ENCODE measurements around the gene PDCD7. TPM values are rescaled to one million over a fixed set of nuclear protein-coding genes. Genes with fewer than 3 reads are reported as not detected.
"Not testable (repeated sequence)": the region's sequence is repeated elsewhere in the genome, so short reads cannot be mapped to it uniquely, and the experiment has no call there.

Gene PDCD7
- total RNA-seq, 1 donor from 2014 or later, result 22.3 TPM

DNA sequence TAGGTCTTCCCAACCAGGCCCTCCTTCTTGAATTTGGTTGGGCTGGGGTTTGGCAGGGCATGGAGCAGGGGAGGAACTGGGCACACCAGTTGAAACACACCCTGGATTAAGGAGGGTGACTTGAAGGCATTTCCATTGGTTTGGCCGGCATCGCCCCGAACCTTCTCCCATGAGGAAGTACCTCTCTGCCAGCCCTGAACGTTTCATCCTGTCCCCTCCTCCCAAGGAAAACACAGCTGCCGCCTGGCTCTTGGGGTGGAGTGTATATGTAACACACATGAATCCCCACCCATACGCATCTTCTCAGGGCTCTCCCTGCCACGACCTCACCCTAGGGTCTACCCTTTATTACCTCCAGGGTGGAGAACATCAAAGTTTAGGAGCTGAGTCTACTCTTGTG, 33.2 kb downstream of the PDCD7 start:
- H3K4me1 Mint-ChIP-seq (ENCODE audit: unreplicated experiment), result peaks cover 21% of the 10 kb centered on the region
- H3K27me3 Mint-ChIP-seq (ENCODE audit: unreplicated experiment), result no peaks in the 10 kb centered on the region
- no peak overlapping the region for H3K4me3 Mint-ChIP-seq (ENCODE audit: unreplicated experiment)
- DNase-seq (ENCODE audit: extremely low spot score, unreplicated experiment), result no peak
- TF ChIP-seq, protein P1, sequence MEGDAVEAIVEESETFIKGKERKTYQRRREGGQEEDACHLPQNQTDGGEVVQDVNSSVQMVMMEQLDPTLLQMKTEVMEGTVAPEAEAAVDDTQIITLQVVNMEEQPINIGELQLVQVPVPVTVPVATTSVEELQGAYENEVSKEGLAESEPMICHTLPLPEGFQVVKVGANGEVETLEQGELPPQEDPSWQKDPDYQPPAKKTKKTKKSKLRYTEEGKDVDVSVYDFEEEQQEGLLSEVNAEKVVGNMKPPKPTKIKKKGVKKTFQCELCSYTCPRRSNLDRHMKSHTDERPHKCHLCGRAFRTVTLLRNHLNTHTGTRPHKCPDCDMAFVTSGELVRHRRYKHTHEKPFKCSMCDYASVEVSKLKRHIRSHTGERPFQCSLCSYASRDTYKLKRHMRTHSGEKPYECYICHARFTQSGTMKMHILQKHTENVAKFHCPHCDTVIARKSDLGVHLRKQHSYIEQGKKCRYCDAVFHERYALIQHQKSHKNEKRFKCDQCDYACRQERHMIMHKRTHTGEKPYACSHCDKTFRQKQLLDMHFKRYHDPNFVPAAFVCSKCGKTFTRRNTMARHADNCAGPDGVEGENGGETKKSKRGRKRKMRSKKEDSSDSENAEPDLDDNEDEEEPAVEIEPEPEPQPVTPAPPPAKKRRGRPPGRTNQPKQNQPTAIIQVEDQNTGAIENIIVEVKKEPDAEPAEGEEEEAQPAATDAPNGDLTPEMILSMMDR (IDR thresholded peaks at IDR 0.05), result no peak
- no peak overlapping the region for H3K27ac Mint-ChIP-seq (ENCODE audit: unreplicated experiment)
- H3K36me3 Mint-ChIP-seq (ENCODE audit: unreplicated experiment), result peaks cover 42% of the 10 kb centered on the region
- H3K9me3 Mint-ChIP-seq (ENCODE audit: unreplicated experiment), result no peaks in the 10 kb centered on the region

DNA sequence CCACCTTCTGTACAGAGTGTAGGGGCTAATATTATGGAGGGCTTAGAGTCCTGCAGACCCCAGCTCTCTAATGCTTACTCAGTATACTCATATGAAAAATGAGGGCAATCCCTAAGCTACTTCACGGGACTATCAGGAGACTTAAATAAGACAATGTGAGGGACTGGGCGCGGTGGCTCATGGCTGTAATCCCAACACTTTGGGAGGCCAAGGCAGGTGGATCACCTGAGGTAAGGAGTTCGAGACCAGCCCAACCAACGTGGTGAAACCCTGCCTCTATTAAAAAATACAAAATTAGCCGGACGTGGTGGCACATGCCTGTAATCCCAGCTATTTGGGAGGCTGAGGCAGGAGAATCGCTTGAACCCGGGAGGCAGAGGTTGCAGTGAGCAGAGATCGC, 33.8 kb downstream of the PDCD7 start:
- H3K27me3 Mint-ChIP-seq (ENCODE audit: unreplicated experiment); H3K9me3 Mint-ChIP-seq (ENCODE audit: unreplicated experiment); DNase-seq (ENCODE audit: extremely low spot score, unreplicated experiment); H3K4me3 Mint-ChIP-seq (ENCODE audit: unreplicated experiment); H3K27ac Mint-ChIP-seq (ENCODE audit: unreplicated experiment): not testable (repeated sequence)
- peaks cover 36% of the 10 kb centered on the region for H3K36me3 Mint-ChIP-seq (ENCODE audit: unreplicated experiment)
- peaks cover 24% of the 10 kb centered on the region for H3K4me1 Mint-ChIP-seq (ENCODE audit: unreplicated experiment)

DNA sequence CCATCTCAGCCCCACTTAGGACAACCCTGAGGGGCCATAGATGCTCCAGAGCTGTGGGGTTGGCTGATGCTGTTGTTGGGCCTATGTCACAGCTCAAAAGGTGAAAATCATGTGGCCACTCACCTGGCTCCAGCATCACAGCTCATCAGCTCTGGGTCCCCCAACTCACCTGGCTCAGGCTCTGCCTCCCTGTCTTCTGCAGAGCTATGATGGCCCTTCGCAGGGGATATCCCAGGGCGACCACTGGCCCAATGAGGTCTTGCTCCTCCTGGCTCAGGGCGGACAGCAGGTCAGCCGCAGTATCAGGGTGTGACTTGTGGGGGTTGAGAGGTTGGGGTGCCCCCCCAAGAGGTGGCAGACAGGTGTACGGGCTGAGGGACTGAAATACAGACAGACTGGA, 34.3 kb downstream of the PDCD7 start:
- H3K4me3 Mint-ChIP-seq (ENCODE audit: unreplicated experiment), result no peak overlapping the region
- TF ChIP-seq, protein P1 (IDR thresholded peaks at IDR 0.05), result no peak
- H3K27me3 Mint-ChIP-seq (ENCODE audit: unreplicated experiment), result no peaks in the 10 kb centered on the region
- peaks cover 24% of the 10 kb centered on the region for H3K4me1 Mint-ChIP-seq (ENCODE audit: unreplicated experiment)
- no peaks in the 10 kb centered on the region for H3K9me3 Mint-ChIP-seq (ENCODE audit: unreplicated experiment)
- H3K27ac Mint-ChIP-seq (ENCODE audit: unreplicated experiment), result no peak overlapping the region
- no peak for DNase-seq (ENCODE audit: extremely low spot score, unreplicated experiment)
- H3K36me3 Mint-ChIP-seq (ENCODE audit: unreplicated experiment), result peaks cover 36% of the 10 kb centered on the region

DNA sequence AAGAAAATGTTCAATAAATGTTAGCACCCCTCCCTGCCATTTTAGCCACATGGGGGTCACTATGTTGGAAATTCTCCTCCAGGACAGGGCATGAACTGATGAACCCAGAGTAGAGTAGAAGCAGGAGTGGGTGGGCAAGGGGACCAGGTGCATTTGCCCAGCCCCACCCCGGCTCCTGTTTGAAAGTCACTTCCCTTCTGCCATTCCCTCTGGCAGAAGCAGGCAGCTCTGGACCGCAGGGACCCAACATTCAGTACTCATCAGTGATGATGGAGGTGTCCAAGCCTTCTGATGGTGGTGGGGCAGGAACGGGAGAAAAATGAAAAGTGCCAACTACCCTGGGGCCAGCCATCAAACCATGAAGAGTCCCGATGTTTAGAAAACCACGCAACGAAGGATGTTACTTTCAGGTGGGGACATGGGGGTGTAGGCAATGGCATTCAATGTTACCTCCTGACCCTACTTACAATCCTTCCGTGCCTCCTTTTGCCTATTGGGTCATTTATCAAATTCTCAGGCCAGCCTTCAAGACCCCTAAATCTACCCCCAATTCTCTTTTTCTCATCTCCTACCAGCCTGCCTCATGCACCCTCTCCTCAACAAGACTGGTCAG, 35.9 kb downstream of the PDCD7 start:
- Mint-ChIP-seq H3K27me3 (ENCODE audit: unreplicated experiment) (no peaks in the 10 kb centered on the region), H3K27ac (ENCODE audit: unreplicated experiment) (no peak overlapping the region), H3K36me3 (ENCODE audit: unreplicated experiment) (peaks cover 33% of the 10 kb centered on the region), H3K4me3 (ENCODE audit: unreplicated experiment) (no peak overlapping the region), H3K9me3 (ENCODE audit: unreplicated experiment) (no peaks in the 10 kb centered on the region), H3K4me1 (ENCODE audit: unreplicated experiment) (peaks cover 24% of the 10 kb centered on the region)
- no peak for DNase-seq (ENCODE audit: extremely low spot score, unreplicated experiment)
- TF ChIP-seq, protein P1 (IDR thresholded peaks at IDR 0.05), result no peak

DNA sequence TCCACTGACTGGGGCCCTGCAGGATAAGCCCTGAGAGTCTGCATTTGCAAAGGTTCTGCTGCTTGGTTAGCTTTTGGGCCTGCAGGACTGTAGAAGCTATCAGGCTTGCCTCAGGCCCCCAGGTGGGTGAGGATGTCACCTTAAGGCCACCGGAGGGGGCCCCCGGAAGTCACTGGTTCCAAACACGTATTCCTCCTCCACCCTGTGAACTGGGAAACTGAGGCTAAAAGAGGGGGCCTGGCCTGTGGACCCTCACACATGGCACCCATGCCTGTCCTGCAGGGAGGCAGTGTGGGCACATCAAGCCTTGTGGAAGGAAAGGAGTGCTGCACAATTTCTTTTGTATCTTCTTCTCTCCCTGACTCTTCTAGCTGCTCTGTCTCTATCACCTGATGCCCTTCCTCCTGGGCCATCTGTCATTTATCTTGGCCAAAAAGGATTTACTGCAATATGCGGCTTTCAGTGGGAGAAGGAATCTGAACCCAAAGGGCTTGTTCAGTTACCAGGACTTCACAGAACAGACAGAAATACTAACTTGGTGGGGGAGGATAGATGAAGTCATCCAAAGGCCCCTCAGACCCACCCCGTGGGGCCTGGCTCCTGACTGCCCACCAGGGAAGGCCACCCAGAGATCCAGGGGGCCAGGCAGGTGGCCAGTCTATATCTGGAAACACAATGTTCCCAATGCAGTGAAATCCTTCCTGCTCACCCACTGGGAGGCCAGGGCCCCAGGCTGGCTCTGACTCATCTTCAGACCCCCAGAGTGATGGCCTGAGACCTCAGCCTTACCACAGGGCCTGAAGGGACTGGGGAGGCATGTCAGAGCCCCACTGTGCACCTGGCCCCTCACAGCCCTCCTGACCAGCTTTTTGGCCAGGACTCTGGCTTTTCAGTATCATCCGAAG, 36.9 kb downstream of the PDCD7 start:
- Mint-ChIP-seq H3K4me1 (ENCODE audit: unreplicated experiment) (peaks cover 24% of the 10 kb centered on the region), H3K27ac (ENCODE audit: unreplicated experiment) (peak overlapping the region; percentile 20), H3K4me3 (ENCODE audit: unreplicated experiment) (no peak overlapping the region), H3K27me3 (ENCODE audit: unreplicated experiment) (no peaks in the 10 kb centered on the region), H3K36me3 (ENCODE audit: unreplicated experiment) (peaks cover 32% of the 10 kb centered on the region), H3K9me3 (ENCODE audit: unreplicated experiment) (no peaks in the 10 kb centered on the region)
- TF ChIP-seq, protein P1 (IDR thresholded peaks at IDR 0.05), result no peak
- DNase-seq (ENCODE audit: extremely low spot score, unreplicated experiment), result no peak
